Fibroblast of mammary gland (primary cell): Measurements from ENCODE around the gene PTPN4.
A peak's percentile ranks its signal among the peaks of the same experiment; 100 is the strongest.

ENCODE experiments used
- DNase-seq: peaks from one replicate; pipeline ENCODE4 v3.0.0-alpha.2; 2010; ENCODE audit warnings: low read depth
- H3K4me3 ChIP-seq: 2 replicates; pipeline ENCODE4 v1.5.1; 2011; ENCODE audit warnings: low read depth, mild to moderate bottlenecking, low read length, moderate library complexity; ENCODE audit not compliant: control insufficient read depth
- TF ChIP-seq, protein P1 (sequence below): conservative IDR thresholded peaks from 2 replicates; pipeline ENCODE4 v1.5.1; 2011; ENCODE audit warnings: low read depth, low read length, inconsistent platforms; ENCODE audit not compliant: control insufficient read depth, insufficient read depth

The PTPN4 gene

DNA sequence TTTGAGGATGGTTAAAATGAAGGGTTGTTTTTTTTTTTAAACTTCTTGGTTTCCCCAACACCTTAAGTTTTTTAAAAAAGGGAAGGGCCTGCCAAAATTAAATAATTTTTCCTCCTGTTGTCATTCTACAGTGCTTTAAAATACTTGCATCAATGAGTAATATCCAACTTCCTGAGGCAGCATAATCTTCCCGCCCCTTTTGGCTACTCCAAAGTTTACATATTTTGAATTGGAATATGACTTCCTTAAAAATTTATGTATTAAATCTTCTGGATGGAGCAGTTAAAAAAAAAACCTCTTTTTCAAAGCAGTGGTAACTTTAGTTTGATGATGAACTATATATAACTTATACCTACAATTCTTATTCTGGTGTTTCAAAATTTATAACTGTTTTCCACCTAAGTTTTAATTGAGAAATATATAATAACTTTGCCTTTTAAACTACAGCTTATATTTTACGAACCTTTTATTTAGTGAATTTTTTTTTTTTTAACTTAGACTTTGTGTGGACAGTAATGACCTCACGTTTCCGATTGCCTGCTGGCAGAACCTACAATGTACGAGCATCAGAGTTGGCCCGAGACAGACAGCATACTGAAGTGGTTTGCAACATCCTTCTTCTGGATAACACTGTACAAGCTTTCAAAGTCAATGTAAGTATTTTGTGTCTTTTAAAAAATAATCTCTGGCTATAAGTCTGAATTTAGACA lies 49.8 kb downstream of the PTPN4 start:
- TF ChIP-seq, protein P1, sequence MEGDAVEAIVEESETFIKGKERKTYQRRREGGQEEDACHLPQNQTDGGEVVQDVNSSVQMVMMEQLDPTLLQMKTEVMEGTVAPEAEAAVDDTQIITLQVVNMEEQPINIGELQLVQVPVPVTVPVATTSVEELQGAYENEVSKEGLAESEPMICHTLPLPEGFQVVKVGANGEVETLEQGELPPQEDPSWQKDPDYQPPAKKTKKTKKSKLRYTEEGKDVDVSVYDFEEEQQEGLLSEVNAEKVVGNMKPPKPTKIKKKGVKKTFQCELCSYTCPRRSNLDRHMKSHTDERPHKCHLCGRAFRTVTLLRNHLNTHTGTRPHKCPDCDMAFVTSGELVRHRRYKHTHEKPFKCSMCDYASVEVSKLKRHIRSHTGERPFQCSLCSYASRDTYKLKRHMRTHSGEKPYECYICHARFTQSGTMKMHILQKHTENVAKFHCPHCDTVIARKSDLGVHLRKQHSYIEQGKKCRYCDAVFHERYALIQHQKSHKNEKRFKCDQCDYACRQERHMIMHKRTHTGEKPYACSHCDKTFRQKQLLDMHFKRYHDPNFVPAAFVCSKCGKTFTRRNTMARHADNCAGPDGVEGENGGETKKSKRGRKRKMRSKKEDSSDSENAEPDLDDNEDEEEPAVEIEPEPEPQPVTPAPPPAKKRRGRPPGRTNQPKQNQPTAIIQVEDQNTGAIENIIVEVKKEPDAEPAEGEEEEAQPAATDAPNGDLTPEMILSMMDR: no peak
- peak; percentile 87 for DNase-seq
- H3K4me3 ChIP-seq: no peak overlapping the region

DNA sequence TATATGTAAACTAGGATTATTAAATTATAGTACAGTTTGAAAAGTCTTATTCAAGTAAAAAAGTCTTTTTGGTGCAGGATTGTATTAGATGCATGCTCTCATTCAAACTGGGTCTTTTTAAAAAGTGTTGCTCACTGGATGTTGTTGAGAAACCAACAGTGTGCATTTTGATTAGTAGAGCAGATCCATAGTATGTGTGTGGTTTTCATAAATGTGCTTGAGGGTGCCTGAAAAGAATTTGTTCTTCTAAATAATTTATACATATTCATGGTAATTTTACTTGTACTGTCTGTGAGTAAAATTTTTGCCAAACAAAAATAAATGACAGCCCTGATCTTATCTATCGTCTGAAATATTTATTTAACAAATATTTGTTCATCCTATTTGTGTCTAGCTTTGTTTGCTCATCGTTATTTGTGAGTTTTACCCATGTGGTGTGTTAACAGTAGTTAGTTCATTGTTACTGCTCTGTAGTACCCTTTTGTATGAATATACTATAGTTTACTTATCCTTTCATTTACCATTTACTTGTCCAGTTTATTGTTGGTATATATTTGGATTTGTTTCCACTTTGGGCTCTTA lies 50.4 kb downstream of the PTPN4 start:
- TF ChIP-seq, protein P1: no peak
- H3K4me3 ChIP-seq: no peak overlapping the region
- DNase-seq: no peak

DNA sequence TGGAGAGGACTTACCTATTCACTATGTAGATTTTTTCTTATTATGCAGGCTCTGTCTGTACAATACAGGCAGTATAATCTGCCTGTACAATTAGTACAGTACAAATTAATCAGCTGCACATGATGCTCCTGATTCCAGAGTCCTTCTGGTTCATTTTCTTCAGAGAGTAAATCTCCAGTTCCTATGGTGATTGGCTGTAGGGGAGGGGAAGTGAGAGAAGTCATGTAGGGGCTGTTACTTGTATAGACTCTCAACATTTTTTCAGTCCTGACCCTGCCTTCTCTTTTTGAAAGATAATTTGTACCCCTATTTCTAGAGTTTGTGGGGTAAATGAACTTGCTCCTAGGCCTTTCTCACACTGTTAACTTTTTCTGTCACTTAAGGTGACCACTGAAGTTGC lies 54.5 kb downstream of the PTPN4 start:
- DNase-seq: no peak
- TF ChIP-seq, protein P1: no peak
- H3K4me3 ChIP-seq: no peak overlapping the region

DNA sequence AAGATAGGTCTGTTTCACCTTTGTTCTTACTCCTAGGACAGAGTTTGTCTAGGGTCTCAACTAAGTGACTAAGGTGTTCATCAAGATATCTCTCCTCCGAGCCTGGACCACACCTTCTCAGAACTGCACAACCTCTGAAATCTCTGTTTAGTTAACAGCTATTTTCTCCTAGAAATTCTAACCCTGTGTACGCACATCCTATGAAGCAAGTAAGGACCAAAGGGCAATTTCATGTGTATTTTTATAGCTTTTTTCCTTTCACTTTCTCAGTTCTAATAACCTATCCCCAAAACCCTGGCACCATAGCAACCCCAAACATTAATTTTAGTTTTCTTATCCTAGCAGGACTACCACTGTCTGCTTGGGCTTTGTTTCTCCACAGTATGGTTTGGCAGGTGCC lies 59.1 kb downstream of the PTPN4 start:
- no peak for DNase-seq
- TF ChIP-seq, protein P1: no peak
- H3K4me3 ChIP-seq: no peak overlapping the region

DNA sequence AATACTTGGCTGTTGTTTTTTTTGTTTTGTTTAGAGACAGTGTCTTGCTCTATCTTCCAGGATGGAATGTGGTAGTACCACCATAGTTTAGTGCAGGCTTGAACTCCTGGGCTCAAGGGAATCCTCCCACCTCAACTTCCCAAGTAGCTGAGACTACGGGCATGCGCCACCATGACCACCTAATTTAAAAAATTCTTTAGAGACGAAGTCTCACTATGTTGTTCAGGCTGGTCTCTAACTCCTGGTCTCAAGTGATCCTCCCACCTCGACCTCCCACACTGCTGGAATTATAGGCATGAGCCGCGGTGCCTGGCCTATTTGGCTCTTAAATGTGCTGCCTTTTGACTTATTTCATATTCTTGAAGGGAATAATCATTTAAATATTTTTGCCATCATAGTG lies 60.1 kb downstream of the PTPN4 start:
- TF ChIP-seq, protein P1: no peak
- no peak overlapping the region for H3K4me3 ChIP-seq
- no peak for DNase-seq

DNA sequence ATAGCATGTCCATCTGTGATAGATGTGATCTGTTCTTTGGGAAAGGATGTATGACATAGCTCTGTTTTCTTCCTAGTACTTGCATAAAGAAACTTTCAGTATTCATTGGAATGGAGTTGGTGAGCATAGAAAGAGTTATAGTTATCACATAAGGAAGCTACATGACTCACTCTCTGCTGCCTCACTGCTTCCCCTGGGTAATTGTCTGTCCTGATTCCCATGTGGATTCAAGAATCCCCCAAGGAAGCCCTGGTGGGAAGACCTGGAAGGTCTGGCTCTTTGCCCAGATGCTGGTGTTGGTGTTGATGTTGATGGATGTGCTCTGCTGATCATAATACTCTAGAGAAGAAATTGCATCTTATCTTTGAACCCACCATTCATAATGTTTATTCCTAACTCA lies 60.6 kb downstream of the PTPN4 start:
- H3K4me3 ChIP-seq: no peak overlapping the region
- TF ChIP-seq, protein P1: no peak
- peak; percentile 98 for DNase-seq
